GM12878 (cell line): ENCODE data around the gene PRKCE. TPM values are rescaled to one million over a fixed set of nuclear protein-coding genes. Genes with fewer than 3 reads are reported as not detected.

Experiments
- ATAC-seq: fragments of 200-7000 bp; cut with Tn5 transposase; 3 replicates; pipeline ENCODE4 v1.9.1; 2020; ENCODE audit warnings: mild to moderate bottlenecking, moderate library complexity
- BruUV-seq: library from RNA; stranded (reverse); fragments of 400-500 nt; replicated peaks from 2 replicates; lab custom pipeline; 2021; lab: Mats Ljungman, UMichigan
- CTCF ChIA-PET: fragments of 300-600 bp; sonication (Branson Sonifier 250); formaldehyde crosslinking; extraction: SDS; loops from one replicate; lab custom pipeline; 2021; ENCODE audit warnings: inconsistent platforms; lab: Yijun Ruan, JAX
- POLR2A ChIA-PET: fragments of 350-600 bp; formaldehyde crosslinking; extraction: SDS; loops from one replicate; lab custom pipeline; 2021; ENCODE audit warnings: inconsistent platforms; lab: Charles Lee
- RAD21 ChIA-PET: fragments of 300-600 bp; sonication (Branson Sonifier 250); formaldehyde crosslinking; loops from one replicate; lab custom pipeline; 2023; ENCODE audit warnings: antibody characterized with exemption; ENCODE audit not compliant: unreplicated experiment; lab: Charles Lee
- SMC1A ChIA-PET: fragments of 300-600 bp; sonication (Branson Sonifier 250); formaldehyde crosslinking; loops from one replicate; lab custom pipeline; 2023; ENCODE audit not compliant: unreplicated experiment, uncharacterized antibody; lab: Charles Lee
- DNase-seq: peaks from one replicate; pipeline ENCODE4 v3.0.0-alpha.2; 2011; ENCODE audit warnings: low read depth, low spot score
- FAIRE-seq: peaks from 3 replicates; lab custom pipeline; 2011; peaks lifted over from hg19 to GRCh38; lab: Jason Lieb, UNC
- H2AFZ ChIP-seq: 2 replicates; pipeline ENCODE4 v1.6.0; 2011; ENCODE audit warnings: low read depth, low read length, control low read depth; ENCODE audit not compliant: control insufficient read depth
- H3K27ac ChIP-seq: 2 replicates; pipeline ENCODE4 v1.5.1; 2011; ENCODE audit warnings: control low read depth; ENCODE audit not compliant: control insufficient read depth, insufficient read depth
- H3K27me3 ChIP-seq, 2 experiments: replicated peaks in 1 of 2; 2 replicates each; pipeline versions ENCODE4 v1.6.0 to v1.6.1; 2011; ENCODE audit warnings: low read length in 1 of 2; ENCODE audit not compliant: control insufficient read depth in 2 of 2, insufficient read depth in 2 of 2
- H3K36me3 ChIP-seq, 2 experiments: 2 replicates each; pipeline ENCODE4 v1.5.1; 2011; ENCODE audit warnings: low read length in 1 of 2; ENCODE audit not compliant: control insufficient read depth in 2 of 2, insufficient read depth in 2 of 2
- H3K4me1 ChIP-seq: 2 replicates; pipeline ENCODE4 v1.6.1; 2011; ENCODE audit warnings: mild to moderate bottlenecking, low read length, moderate library complexity, mixed read lengths; ENCODE audit not compliant: control insufficient read depth, insufficient read depth
- H3K4me2 ChIP-seq: 2 replicates; pipeline ENCODE4 v1.6.0; 2011; ENCODE audit warnings: control low read depth; ENCODE audit not compliant: control insufficient read depth, insufficient read depth
- H3K4me3 ChIP-seq: fragments of 200-600 bp; sonication (generic); 2 replicates; pipeline ENCODE4 v1.5.1; 2016
- H3K79me2 ChIP-seq: 2 replicates; pipeline ENCODE4 v1.6.0; 2011; ENCODE audit warnings: low read length; ENCODE audit not compliant: control insufficient read depth, insufficient read depth
- H3K9ac ChIP-seq: 2 replicates; pipeline ENCODE4 v1.8.0; 2011; ENCODE audit warnings: low read length, control low read depth, mixed read lengths; ENCODE audit not compliant: control insufficient read depth, insufficient read depth
- H3K9me3 ChIP-seq: replicated peaks from 3 replicates; pipeline ENCODE4 v1.5.1; 2011; ENCODE audit warnings: mild to moderate bottlenecking, low read length; ENCODE audit not compliant: control insufficient read depth, insufficient read depth
- H4K20me1 ChIP-seq: 2 replicates; pipeline ENCODE4 v1.6.0; 2011; ENCODE audit not compliant: control insufficient read depth, insufficient read depth
- ATF2 ChIP-seq: IDR thresholded peaks from 2 replicates; pipeline ENCODE4 v1.6.1; 2012; ENCODE audit warnings: low read length, inconsistent platforms
- CREM ChIP-seq: IDR thresholded peaks from 2 replicates; pipeline ENCODE4 v1.6.1; 2014; ENCODE audit warnings: antibody characterized with exemption, low read depth
- E2F4 ChIP-seq: IDR thresholded peaks from 2 replicates; pipeline ENCODE4 v1.6.1; 2012; ENCODE audit warnings: low read depth, low read length, improper control_type of control experiment
- FOXM1 ChIP-seq: IDR thresholded peaks from 2 replicates; pipeline ENCODE4 v1.6.1; 2012; ENCODE audit warnings: low read depth, mild to moderate bottlenecking, inconsistent platforms, low read length, moderate library complexity
- HCFC1 ChIP-seq: fragments of 150-350 bp; IDR thresholded peaks from 2 replicates; pipeline ENCODE4 v1.6.1; 2014; ENCODE audit warnings: low read length
- HDAC2 ChIP-seq: fragments of 200-600 bp; sonication (generic); IDR thresholded peaks from 2 replicates; pipeline ENCODE4 v1.6.1; 2017
- IKZF2 ChIP-seq, 2 experiments: fragments of 450-650 bp; IDR thresholded peaks; 2 replicates each; pipeline ENCODE4 v1.6.1; 2017; ENCODE audit warnings: mild to moderate bottlenecking in 2 of 2, moderate library complexity in 2 of 2
- NBN ChIP-seq: fragments of 450-650 bp; IDR thresholded peaks from 2 replicates; pipeline ENCODE4 v1.6.1; 2016
- PAX5 ChIP-seq: IDR thresholded peaks from 2 replicates; pipeline ENCODE4 v1.6.1; 2011; ENCODE audit warnings: low read depth, low read length, borderline replicate concordance
- SRF ChIP-seq, 2 experiments: IDR thresholded peaks; 2 replicates each; pipeline ENCODE4 v1.6.1; 2011; ENCODE audit warnings: low read depth in 2 of 2, low read length in 2 of 2, mild to moderate bottlenecking in 1 of 2, moderate library complexity in 1 of 2
- SUPT20H ChIP-seq: IDR thresholded peaks from 2 replicates; pipeline ENCODE4 v1.6.1; 2011; ENCODE audit warnings: low read depth, mild to moderate bottlenecking, low read length, moderate library complexity, borderline replicate concordance; ENCODE audit not compliant: control insufficient read depth
- ZSCAN29 ChIP-seq: fragments of 450-650 bp; IDR thresholded peaks from 2 replicates; pipeline ENCODE4 v1.6.1; 2017; ENCODE audit warnings: mild to moderate bottlenecking, moderate library complexity
- WGBS: methylation state at CpG from one replicate; pipeline ENCODE4 v1.1.6; 2016; ENCODE audit warnings: low lambda C conversion rate; ENCODE audit not compliant: insufficient replicate concordance, insufficient coverage; ENCODE audit errors: missing lambda C conversion rate; 5-methylcytosine and 5-hydroxymethylcytosine counted together
- in situ Hi-C: fragments of 300-500 bp; cut with MboI; formaldehyde crosslinking; loops from 9 replicates; pipeline ENCODE4 v1.14.3; 2018; ENCODE audit warnings: mixed read lengths
- intact Hi-C: fragments of 100-400 bp; cut with micrococcal nuclease; formaldehyde crosslinking; loops from one replicate; pipeline ENCODE4 v1.14.2; 2022; ENCODE audit not compliant: unreplicated experiment
- polyA plus RNA-seq, 11 experiments: library from polyadenylated mRNA; depleted of rRNA in 4 of 11; unstranded in 6 of 11; stranded (reverse) in 5 of 11; fragments of >200 nt; fragmentation: Nextera tagmentation in 4 of 11; fragmentation: Illumina TruSeq in 1 of 11; extraction: Ambion mirVana in 4 of 11; extraction: Trizol in 1 of 11; gene quantifications; 1 replicate in 1 of 11; 2 replicates in 10 of 11; pipeline versions ENCODE4 v1.2.1 to v1.2.3, GENCODE V29; 2011 to 2016; ENCODE audit warnings: inconsistent platforms in 2 of 11, missing spikeins in 2 of 11, low read depth in 1 of 11
- total RNA-seq, 4 experiments: library from RNA; depleted of rRNA in 3 of 4; stranded (reverse); fragments of >200 nt in 3 of 4; fragmentation: Illumina TruSeq in 1 of 4; extraction: Trizol in 1 of 4; gene quantifications; 2 replicates each; pipeline versions ENCODE4 v1.2.1 to v1.2.3, GENCODE V29; 2013 to 2021
- TF ChIP-seq, protein P1 (sequence below): IDR thresholded peaks from 2 replicates; pipeline ENCODE4 v1.6.1; 2011; ENCODE audit warnings: low read depth, mild to moderate bottlenecking, low read length, moderate library complexity, borderline replicate concordance; ENCODE audit errors: extremely low read depth

PRKCE gene
- total and polyA plus RNA-seq, 10 of the 15 experiments (the other 5 are each of a cell fraction or from before 2014, with no cell fraction given), result 2.6 to 28.2 (median 11.3) TPM

- CTCF ChIA-PET, result interaction anchor here (0.9 to 2.1 kb wide), 6 partner anchors 9 to 112 kb away, joined by 3 to 15 read pairs (median 6); no protein-coding TSS in a partner anchor
- POLR2A ChIA-PET, result no interaction called here
- H3K79me2 ChIP-seq, result peaks cover 33% of the 10 kb centered on the region
Measured at GRCh38 chr2:45606796-45607195, 44.7 kb upstream of the PRKCE start.

More at GRCh38 chr2:45606796-45607195, 44.7 kb upstream of the PRKCE start:
- DNase-seq (no peak), FAIRE-seq (no peak), ATAC-seq (no peak)
- no peaks in the 10 kb centered on the region for H3K9me3 ChIP-seq
- WGBS, result 100% methylated on average over 1 of the region's 1 CpG
- no peaks in the 10 kb centered on the region for H3K27me3 ChIP-seq
- intact Hi-C loops (no loop called here), in situ Hi-C loops (no loop called here)
- ChIA-PET RAD21 (interaction anchor here (1.4 kb wide), 1 partner anchor 44 kb away, joined by 3 read pairs; the partner anchor contains the start of gene PRKCE), SMC1A (interaction anchor here (1.1 to 1.9 kb wide), 5 partner anchors 18 to 626 kb away, joined by 3 to 10 read pairs (median 3); no protein-coding TSS in a partner anchor)
- peaks cover 6% of the 10 kb centered on the region; the same call in 1 of the 2 replicates for H3K4me1 ChIP-seq
- peaks cover 2% of the 10 kb centered on the region; the same call in 1 of the 2 replicates for H4K20me1 ChIP-seq
- no peak overlapping the region for H3K4me3 ChIP-seq
- no TSS peak for BruUV-seq
- H2AFZ ChIP-seq, result no peak overlapping the region
- no peak for TF ChIP-seq HDAC2
- TF ChIP-seq ATF2, result no peak
- no peak for TF ChIP-seq NBN
- no peak for TF ChIP-seq SUPT20H
- TF ChIP-seq HCFC1, result no peak
- TF ChIP-seq SRF (IDR thresholded peaks at IDR 0.05; ENCODE audit: low read depth in 2 of 2, low read length in 2 of 2), result no peak
- TF ChIP-seq E2F4, result no peak
- TF ChIP-seq ZSCAN29, result no peak
- TF ChIP-seq, protein P1, sequence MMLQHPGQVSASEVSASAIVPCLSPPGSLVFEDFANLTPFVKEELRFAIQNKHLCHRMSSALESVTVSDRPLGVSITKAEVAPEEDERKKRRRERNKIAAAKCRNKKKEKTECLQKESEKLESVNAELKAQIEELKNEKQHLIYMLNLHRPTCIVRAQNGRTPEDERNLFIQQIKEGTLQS, result no peak
- no peak for TF ChIP-seq FOXM1
- TF ChIP-seq CREM, result no peak
- TF ChIP-seq PAX5, result no peak
- no peak for TF ChIP-seq IKZF2 (IDR thresholded peaks at IDR 0.05)
- H3K27ac ChIP-seq, result no peak overlapping the region
- H3K36me3 ChIP-seq, result peaks cover 0 to 5% of the 10 kb centered on the region in 2 experiments; a peak in 1 of 4 replicates
- no peak overlapping the region for H3K9ac ChIP-seq
- H3K4me2 ChIP-seq, result no peak overlapping the region
